Tibial nerve (tissue), 4 donors: Measurements from ENCODE around the gene RHBDD1.

Experiments used
- CTCF ChIP-seq, 5 experiments: fragments of 200-600 bp in 3 of 5; fragments of 450-650 bp in 2 of 5; sonication (generic) in 3 of 5; IDR thresholded peaks; one replicate each; pipeline ENCODE4 v1.5.1; 2016 to 2019; ENCODE audit warnings: antibody characterized with exemption in 5 of 5, mild to moderate bottlenecking in 3 of 5, moderate library complexity in 2 of 5
- EP300 ChIP-seq, 2 donors: sonication (generic); formaldehyde crosslinking; IDR thresholded peaks; one replicate each; pipeline ENCODE4 v1.6.1; 2017; ENCODE audit warnings: antibody characterized with exemption in 2 of 2, mild to moderate bottlenecking in 1 of 2
- POLR2A ChIP-seq, 2 donors: fragments of 450-650 bp; IDR thresholded peaks; one replicate each; pipeline ENCODE4 v1.6.1; 2017; ENCODE audit warnings: antibody characterized with exemption in 2 of 2, mild to moderate bottlenecking in 2 of 2, moderate library complexity in 2 of 2

DNA sequence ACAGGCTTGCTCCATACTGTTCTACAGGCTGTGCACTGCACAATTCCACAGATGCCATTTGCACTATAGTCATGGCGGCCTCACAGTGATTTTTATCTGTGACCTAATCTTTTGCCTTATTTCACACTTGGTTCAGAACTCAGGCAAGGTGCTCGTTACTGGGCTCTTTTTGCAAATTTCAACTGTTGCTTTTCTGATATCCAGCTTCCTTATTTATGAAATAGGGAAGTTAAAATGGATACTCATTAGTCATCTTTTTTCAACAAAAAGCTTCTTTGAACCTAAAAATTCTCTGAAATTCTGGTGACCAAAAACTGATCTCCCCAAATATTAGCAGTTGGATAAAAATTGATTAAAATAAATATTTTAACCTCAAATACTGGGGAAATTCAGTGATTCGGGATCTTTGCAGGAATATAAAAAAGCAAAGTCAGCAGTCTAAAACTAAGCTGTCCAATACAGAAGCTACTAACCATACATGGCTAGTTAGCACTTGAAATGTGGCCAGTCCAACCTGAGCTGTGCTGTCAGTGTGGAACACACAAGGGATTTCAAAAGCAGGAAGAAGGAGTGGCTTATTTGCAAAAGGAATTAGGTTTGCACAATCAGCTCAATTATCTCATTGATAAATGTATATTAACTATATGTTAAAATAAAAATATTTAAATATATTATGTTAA lies 193.7 kb downstream of the RHBDD1 start:
- TF ChIP-seq EP300 (IDR thresholded peaks at IDR 0.05) (no peak), CTCF (IDR thresholded peaks at IDR 0.05) (no peak), POLR2A (IDR thresholded peaks at IDR 0.05) (no peak)
